Sigmoid colon (tissue), 4 donors: ENCODE data around the gene HDLBP.

ENCODE experiments used
- EP300 ChIP-seq, 4 donors: sonication (generic); formaldehyde crosslinking; IDR thresholded peaks; one replicate each; pipeline ENCODE4 v1.6.1; 2017; ENCODE audit warnings: antibody characterized with exemption in 4 of 4
- POLR2A ChIP-seq, 2 donors: fragments of 450-650 bp; IDR thresholded peaks; one replicate each; pipeline ENCODE4 v1.6.1; 2016; ENCODE audit warnings: antibody characterized with exemption in 2 of 2, mild to moderate bottlenecking in 2 of 2, moderate library complexity in 2 of 2
- POLR2AphosphoS5 ChIP-seq, 4 donors: sonication (generic); formaldehyde crosslinking; IDR thresholded peaks; one replicate each; pipeline ENCODE4 v1.6.1; 2017; ENCODE audit warnings: antibody characterized with exemption in 4 of 4
- TF ChIP-seq, protein P1 (sequence below), 4 experiments: fragments of 450-650 bp in 3 of 4; fragments of 200-600 bp in 1 of 4; IDR thresholded peaks; one replicate each; pipeline ENCODE4 v1.5.1; 2016 to 2019; ENCODE audit warnings: antibody characterized with exemption in 4 of 4, mild to moderate bottlenecking in 3 of 4, moderate library complexity in 2 of 4

DNA sequence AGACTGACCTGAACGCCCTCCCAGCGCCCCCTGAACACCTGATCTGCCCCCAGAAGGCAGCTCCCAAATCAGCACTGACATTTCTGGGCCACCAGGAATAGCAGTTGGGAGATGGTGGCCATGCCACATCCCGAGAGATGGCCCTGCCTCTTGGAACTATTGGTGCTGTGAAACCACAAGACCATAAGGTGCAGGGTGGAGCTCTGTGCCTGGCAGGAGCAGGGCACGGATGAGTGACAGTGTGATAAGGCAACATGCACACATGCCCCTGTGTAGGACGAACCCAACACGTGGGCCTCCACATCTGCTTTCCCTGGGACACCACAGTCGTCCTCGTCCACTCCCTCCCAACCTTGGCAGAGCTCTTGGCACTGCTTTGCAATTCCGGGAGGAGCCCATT is 100.1 kb downstream of the HDLBP start:
- TF ChIP-seq POLR2AphosphoS5 (IDR thresholded peaks at IDR 0.05) (no peak), EP300 (IDR thresholded peaks at IDR 0.05) (no peak), POLR2A (IDR thresholded peaks at IDR 0.05) (no peak)
- TF ChIP-seq, protein P1, sequence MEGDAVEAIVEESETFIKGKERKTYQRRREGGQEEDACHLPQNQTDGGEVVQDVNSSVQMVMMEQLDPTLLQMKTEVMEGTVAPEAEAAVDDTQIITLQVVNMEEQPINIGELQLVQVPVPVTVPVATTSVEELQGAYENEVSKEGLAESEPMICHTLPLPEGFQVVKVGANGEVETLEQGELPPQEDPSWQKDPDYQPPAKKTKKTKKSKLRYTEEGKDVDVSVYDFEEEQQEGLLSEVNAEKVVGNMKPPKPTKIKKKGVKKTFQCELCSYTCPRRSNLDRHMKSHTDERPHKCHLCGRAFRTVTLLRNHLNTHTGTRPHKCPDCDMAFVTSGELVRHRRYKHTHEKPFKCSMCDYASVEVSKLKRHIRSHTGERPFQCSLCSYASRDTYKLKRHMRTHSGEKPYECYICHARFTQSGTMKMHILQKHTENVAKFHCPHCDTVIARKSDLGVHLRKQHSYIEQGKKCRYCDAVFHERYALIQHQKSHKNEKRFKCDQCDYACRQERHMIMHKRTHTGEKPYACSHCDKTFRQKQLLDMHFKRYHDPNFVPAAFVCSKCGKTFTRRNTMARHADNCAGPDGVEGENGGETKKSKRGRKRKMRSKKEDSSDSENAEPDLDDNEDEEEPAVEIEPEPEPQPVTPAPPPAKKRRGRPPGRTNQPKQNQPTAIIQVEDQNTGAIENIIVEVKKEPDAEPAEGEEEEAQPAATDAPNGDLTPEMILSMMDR (IDR thresholded peaks at IDR 0.05), result no peak
